ENCODE results near the gene STMN3. TPM values are rescaled to one million over a fixed set of nuclear protein-coding genes. Genes with fewer than 3 reads are reported as not detected.
"Not testable (repeated sequence)": the region's sequence is repeated elsewhere in the genome, so short reads cannot be mapped to it uniquely, and the experiment has no call there.

STMN3 gene
- total and polyA plus RNA-seq, 2 of the 8 experiments (the other 6 are each of a cell fraction or from before 2014, with no cell fraction given): 51.5 to 63.1 TPM

- DNase-seq (ENCODE audit: low read depth in 1 of 2, low spot score in 2 of 2); H3K4ac ChIP-seq (replicated peaks; ENCODE audit: insufficient read length, low read depth, low read length); H3K9me3 ChIP-seq (ENCODE audit: insufficient read depth in 2 of 2, low read depth in 1 of 2, low read length in 1 of 2); H4K5ac ChIP-seq (ENCODE audit: insufficient read length, low read depth, low read length); H2BK5ac ChIP-seq (ENCODE audit: low read depth, low read length); H2AK5ac ChIP-seq (ENCODE audit: low read depth, low read length); H2BK20ac ChIP-seq (ENCODE audit: low read length); H3K79me2 ChIP-seq (ENCODE audit: control insufficient read depth in 1 of 2, insufficient read depth in 2 of 2, low read length in 2 of 2); H3K27me3 ChIP-seq (replicated peaks in 1 of 4; ENCODE audit: control insufficient read depth in 3 of 4, extremely low read depth in 1 of 4, insufficient read depth in 3 of 4, low read length in 3 of 4); H2BK15ac ChIP-seq (ENCODE audit: low read length); CTCF ChIA-PET (ENCODE audit: partially characterized antibody); H3K4me1 ChIP-seq (replicated peaks in 1 of 4; ENCODE audit: control insufficient read depth in 3 of 4, insufficient read depth in 4 of 4, low read length in 3 of 4); H3K4me2 ChIP-seq (ENCODE audit: insufficient read depth in 1 of 2, low read depth in 2 of 2, low read length in 2 of 2); H4K91ac ChIP-seq (replicated peaks; ENCODE audit: insufficient read length, low read length); H3K18ac ChIP-seq (ENCODE audit: extremely low read depth, low read length); H3K23ac ChIP-seq (ENCODE audit: insufficient read length); H2AFZ ChIP-seq (ENCODE audit: low read length); H2BK12ac ChIP-seq (ENCODE audit: low read depth, low read length); H4K8ac ChIP-seq (ENCODE audit: extremely low read depth, insufficient read depth, low read length); H3K9ac ChIP-seq (replicated peaks in 1 of 4; ENCODE audit: extremely low read depth in 1 of 4, low read depth in 3 of 4, low read length in 3 of 4); H4K20me1 ChIP-seq (replicated peaks in 1 of 2; ENCODE audit: control insufficient read depth in 1 of 2, insufficient read depth in 2 of 2, low read length in 2 of 2); H3K23me2 ChIP-seq (ENCODE audit: low read depth, low read length); H3K27ac ChIP-seq (ENCODE audit: low read depth, low read length); FAIRE-seq; H2BK120ac ChIP-seq (replicated peaks; ENCODE audit: low read depth, low read length); H3K56ac ChIP-seq (replicated peaks; ENCODE audit: insufficient read length, low read depth, low read length); H3K4me3 ChIP-seq (ENCODE audit: extremely low read depth in 1 of 4, insufficient read depth in 2 of 4, low read depth in 3 of 4, low read length in 4 of 4); H3K14ac ChIP-seq (ENCODE audit: insufficient read length); H3K79me1 ChIP-seq (ENCODE audit: low read depth, low read length): not testable (repeated sequence)
- 93% methylated on average over 12 of the region's 12 CpGs; no CpG with 5 or more reads in 1 of the 2 experiments for WGBS, 2 experiments (ENCODE audit: extremely low coverage in 1 of 2, insufficient coverage in 1 of 2, insufficient read length in 1 of 2, insufficient replicate concordance in 2 of 2, low coverage in 1 of 2, low lambda C conversion rate in 2 of 2, missing lambda C conversion rate in 1 of 2)
- H3K36me3 ChIP-seq (ENCODE audit: control insufficient read depth in 2 of 4, insufficient read depth in 4 of 4, low read length in 3 of 4): peaks cover 2 to 27% (median 15%) of the 10 kb centered on the region in 4 experiments; a peak in 6 of 8 replicates
- POLR2A ChIA-PET (ENCODE audit: partially characterized antibody): interaction anchor here (0.6 kb wide), 1 partner anchor 347 kb away, joined by 3 read pairs; no protein-coding TSS in a partner anchor
These were observed 18.5 kb upstream of the STMN3 start for GRCh38 chr20:63671695-63672094.

Measured in H1 (cell line).